GM21381 (cell line): Measurements from ENCODE around the gene GTF2A1.
A peak's percentile ranks its signal among the peaks of the same experiment; 100 is the strongest.
"Not testable (repeated sequence)": the region's sequence is repeated elsewhere in the genome, so short reads cannot be mapped to it uniquely, and the experiment has no call there.

ENCODE experiments used
- ATAC-seq: cut with Tn5 transposase; IDR thresholded peaks from one replicate; pipeline ENCODE4 v1.9.1; 2021; ENCODE audit warnings: mild to moderate bottlenecking, moderate library complexity; ENCODE audit not compliant: unreplicated experiment

The GTF2A1 gene

DNA sequence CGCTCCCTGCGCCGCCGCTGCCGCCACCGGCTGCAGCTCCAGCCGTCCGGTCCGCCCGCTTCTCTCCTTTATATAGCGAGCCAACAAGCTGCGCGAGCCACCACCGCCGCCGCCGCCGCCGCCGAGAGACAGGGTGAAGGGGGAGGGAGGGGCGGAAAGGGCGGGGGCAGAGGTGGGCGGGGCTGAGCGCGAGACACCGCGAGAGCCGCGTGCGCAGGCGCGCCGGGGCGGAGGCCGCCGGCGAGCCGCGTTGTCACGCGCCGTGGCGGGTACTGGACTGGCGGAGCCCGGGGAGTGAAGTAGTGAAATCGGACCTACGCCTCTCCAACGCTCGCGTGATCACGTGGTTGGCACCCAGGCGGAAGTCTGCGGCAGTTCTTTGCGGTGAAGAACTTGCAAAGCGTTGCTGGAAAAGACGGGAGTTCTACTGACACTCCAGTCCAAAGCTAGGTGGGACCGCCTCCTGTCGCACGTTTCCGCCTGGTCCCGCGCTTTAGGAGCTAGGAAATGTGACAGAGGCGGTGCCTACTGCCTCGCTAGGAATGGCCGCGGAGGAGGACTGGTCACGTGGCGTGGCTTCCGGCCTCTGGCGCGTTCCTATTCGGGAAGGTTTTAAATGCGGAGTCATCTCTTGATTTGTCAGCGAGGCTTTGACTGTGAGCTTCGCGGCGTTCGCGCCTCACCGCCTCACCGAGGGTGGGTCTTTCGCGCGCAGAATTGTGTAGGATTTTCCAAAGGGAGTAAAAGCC is at the start of gene GTF2A1:
Gene GTF2A1 (minus strand): TSS at position 130 of the 749 bp plus-strand sequence. CDS start 441 bp downstream, outside the sequence.
- ATAC-seq = peak; percentile 74

GRCh38 chr14:81269979-81270375 is 49.2 kb upstream of the GTF2A1 start:
- ATAC-seq = no peak

DNA sequence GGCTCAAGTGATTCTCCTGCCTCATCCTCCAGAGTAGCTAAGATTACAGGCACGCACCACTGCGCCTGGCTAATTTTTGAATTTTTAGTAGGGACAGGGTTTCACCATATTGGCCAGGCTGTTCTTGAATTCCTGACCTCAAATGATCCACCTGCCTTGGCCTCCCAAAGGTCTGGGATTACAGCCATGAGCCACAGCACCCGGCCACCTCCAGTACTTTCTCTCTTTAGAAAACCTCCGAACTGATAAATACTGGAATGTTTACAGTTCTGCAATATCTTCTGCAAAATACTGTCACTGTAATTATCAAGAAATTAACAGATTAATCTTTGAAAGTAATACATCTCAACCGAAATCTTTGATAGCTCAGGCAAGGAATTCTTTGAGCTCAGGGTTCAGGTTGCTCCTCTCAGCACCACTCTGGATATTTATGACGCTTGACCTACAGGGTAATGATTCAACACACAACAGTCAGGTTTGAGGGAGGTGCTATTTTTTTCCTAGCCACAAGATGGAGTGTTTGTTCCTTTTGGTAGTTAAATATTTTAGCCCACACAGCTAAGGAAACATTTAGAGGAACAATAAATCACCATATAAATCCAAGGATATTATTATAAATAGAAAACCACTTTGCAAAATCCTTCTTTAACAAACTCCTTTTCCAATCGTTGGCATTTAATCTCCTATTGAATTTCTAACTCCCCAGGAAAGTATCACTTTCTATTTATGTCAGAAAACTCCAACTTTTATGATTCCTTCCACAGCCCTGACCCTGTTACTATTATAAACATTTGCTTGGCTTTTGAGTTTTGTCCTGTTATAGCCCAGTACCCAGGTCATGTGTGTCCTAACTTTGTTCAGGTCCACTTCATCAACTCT is 48.6 kb upstream of the GTF2A1 start:
- ATAC-seq = peak; percentile 71

- no peak for ATAC-seq
Measured at GRCh38 chr14:81268016-81268416, 47.3 kb upstream of the GTF2A1 start.

- ATAC-seq = no peak
Measured at GRCh38 chr14:81265636-81266169, 44.9 kb upstream of the GTF2A1 start.

DNA sequence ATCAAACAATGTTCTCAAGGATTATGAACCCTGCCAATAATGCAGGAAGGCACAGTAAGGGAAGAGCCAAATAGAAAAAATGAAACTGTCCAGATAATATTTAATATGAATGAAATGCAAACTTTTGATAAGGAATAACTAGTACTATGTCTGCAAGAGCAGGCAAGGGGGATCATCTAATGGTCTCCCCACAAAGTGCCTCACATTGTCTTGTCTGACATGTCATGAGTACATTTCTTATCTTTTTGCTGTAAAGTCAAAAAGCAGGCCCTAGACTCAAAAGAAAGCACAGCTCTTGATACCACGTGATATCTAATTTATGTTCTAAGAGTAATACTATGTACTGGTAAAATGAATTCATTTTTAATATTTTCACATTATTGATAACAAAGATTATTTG is 43.9 kb upstream of the GTF2A1 start:
- ATAC-seq = no peak

- no peak for ATAC-seq
Measured at GRCh38 chr14:81263777-81264410, 43.1 kb upstream of the GTF2A1 start.

DNA sequence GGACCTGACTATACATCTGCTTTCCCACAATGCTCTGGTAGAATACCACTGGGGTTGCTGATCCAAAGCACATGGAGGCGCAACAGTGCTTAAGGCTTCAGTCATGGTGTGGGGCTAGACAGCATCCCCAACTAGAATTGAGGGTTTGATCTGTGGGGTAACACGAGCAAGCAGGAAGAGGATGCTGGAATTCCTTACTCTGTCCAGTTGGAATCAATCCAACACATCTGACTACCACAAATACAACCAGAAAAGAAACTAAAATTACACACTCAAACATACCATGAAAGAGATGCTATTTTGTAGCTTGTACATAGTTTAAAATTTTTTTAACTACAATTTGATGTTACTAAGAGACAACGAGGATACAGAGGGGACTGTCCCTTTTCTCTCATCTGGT is 40.4 kb upstream of the GTF2A1 start:
- ATAC-seq = no peak

- ATAC-seq = no peak
Measured at GRCh38 chr14:81260732-81261131, 40.0 kb upstream of the GTF2A1 start.

DNA sequence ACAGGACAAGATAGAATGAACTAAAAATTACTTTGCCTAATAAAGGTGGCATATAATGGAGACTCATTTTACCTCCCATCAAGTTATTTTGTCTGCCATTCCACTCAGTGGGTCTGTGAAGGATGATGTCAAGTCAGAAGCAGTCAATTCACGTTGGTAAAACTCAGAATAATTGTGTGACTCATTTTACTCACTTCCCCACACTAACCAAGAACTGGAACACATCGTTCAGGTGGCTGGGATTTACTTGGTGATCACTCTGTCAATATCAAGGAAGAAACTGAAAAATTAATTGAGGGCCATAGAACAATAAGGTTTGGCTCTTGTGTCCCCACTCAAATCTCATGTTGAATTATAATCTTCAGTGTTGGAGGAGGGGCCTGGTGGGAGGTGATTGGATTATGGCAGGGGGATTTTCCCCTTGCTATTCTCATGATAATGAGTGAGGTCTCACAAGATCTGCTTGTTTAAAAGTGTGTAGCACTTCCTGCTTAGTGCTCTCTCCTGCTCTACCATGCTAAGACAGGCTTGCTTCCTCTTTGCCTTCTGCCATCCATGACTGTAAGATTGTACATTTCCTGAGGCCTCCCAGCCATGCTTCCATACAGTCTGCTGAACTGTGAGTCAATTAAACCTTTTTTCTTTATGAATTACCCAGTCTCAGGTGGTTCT is 35.7 kb upstream of the GTF2A1 start:
- ATAC-seq = peak; percentile 58

DNA sequence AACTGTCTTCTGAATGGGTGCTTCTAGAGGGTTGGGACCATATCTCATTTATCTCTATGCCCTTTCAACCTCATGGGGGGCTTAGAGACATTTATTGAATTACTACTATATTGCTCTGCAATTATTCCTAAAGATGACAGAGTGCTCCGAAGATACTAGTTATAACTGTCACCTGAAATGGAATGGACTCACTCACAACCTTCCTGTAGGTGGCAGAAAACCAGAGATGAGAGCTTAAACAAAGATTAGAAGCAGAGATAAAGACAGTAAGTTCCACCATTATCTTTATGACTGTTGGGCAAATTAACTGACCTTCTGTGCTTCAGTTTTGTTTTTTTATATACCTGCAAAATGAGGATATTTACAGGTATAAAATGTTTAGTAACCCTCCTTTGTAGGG is 31.5 kb upstream of the GTF2A1 start:
- no peak for ATAC-seq

DNA sequence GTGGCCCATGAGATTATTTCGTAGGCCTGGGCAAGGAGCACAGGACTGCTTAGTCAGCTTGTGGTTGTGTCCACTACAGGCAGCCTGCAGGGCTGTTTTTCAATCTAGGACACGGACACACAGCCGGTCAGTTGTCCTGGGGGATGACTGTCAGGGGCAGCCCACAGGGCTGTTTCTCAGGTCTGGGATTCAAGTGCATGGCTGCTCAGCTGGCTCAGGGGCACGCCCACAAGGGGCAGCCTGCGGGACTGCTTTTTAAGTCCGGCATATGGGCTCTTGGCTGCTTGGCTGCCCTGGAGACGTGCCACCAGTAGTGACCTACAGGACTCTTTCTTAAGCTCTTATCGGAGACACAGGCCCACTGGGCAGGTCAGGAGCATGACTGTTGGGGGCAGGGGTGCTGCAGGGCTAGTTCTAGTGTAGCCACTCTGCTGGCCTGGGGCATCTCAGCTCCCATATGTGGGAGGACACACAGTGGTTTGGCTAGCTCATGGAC is 26.6 kb upstream of the GTF2A1 start:
- ATAC-seq = no peak

DNA sequence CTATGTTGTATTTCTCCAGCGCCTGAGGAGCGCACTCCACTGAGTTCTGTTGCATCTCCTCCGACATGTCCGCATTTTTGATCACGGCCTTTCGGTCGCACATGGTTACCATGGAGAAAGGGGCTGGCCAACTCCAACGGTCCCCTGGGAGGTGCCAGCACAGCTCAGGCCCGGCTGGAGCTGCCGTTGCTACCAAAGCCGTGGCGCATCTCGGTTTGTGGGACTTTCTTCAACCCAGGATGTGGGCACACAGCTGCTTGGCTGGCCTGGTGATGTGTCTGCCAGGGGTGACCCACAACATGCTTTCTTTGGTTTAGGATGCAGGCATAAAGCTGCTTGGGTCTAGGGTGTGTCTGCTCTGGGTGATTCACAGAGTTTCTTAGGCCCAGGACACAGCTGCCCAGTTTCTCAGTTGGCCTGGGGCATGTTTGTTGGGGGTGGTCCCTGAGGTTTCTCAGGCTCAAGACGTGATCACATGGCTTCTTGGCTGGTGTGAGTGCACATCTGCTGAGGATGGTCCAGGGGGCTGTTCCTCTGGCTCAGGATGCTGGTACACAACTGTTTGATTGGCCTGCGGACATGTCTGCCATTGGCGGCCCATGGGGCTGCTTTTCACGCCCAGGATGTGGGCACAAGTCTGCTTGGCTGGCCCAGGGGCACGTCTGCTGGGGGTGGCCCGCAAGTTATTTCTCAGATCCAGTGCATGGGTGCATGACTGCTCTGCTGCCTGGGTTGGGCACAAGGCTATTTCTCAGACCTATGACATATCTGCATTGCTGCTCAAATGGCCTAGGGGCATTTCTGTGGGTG is 25.9 kb upstream of the GTF2A1 start:
- no peak for ATAC-seq

- no peak for ATAC-seq
Measured at GRCh38 chr14:81245771-81246170, 25.0 kb upstream of the GTF2A1 start.

DNA sequence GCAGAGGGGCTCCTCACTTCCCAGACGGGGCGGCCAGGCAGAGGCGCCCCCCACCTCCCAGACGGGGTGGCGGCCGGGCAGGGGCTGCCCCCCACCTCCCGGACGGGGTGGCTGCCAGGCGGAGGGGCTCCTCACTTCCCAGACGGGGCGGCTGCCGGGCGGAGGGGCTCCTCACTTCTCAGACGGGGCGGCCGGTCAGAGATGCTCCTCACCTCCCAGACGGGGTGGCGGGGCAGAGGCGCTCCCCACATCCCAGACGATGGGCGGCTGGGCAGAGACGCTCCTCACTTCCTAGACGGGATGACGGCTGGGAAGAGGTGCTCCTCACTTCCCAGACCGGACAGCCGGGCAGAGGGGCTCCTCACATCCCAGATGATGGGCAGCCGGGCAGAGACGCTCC is 23.7 kb upstream of the GTF2A1 start:
- ATAC-seq = not testable (repeated sequence)

DNA sequence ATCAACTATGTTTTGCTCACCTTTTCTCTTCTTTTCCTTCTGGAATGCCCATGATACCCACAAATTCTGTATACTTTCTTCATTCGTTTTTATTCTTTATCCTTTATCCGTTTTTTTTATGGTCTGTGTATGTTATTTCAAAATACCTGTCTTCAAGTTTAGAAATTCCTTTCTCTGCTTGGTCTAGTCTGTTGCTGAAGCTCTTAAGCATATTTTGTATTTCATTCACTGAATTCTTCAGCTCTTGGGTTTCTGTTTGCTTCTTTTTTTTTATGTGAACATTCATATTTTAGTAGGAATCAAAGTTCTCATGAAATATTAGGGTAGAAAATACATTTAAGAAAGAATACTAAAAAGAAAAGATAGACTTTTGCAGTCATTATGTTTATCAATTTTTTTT is 22.7 kb upstream of the GTF2A1 start:
- no peak for ATAC-seq

- not testable (repeated sequence) for ATAC-seq
Measured at GRCh38 chr14:81236849-81237248, 16.1 kb upstream of the GTF2A1 start.

GRCh38 chr14:81236138-81236537 is 15.4 kb upstream of the GTF2A1 start:
- no peak for ATAC-seq

GRCh38 chr14:81235096-81235495 is 14.3 kb upstream of the GTF2A1 start:
- ATAC-seq = no peak

DNA sequence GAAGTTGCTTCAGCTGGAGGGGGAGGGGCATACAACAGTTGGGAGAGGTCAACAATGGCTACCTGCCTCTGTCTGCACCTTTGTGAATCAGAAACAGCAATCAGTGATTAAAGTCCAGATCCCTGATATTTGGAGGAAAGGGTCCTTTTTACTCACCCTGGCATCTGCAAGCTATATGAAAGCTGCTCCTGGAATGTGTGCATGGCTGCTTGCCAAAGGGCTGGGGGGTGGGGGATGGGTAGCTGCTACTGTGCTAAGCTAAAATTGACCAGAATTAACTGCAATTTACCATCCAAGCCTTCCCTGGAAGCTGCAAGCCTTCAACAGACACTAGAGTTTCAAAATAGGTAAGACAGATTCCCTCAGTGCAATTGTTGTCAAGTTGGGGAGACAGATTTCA is 13.5 kb upstream of the GTF2A1 start:
- no peak for ATAC-seq
